H9 (cell line): Measurements from ENCODE around the gene ARMC10. TPM values are rescaled to one million over a fixed set of nuclear protein-coding genes. Genes with fewer than 3 reads are reported as not detected.

Experiments used
- DNase-seq: peaks from one replicate; pipeline ENCODE4 v3.0.0-alpha.2; 2017
- H2AFZ ChIP-seq: one replicate; pipeline ENCODE4 v1.6.1; 2013; ENCODE audit warnings: mild to moderate bottlenecking, low read length, control low read depth, moderate library complexity
- H2AK5ac ChIP-seq: 2 replicates; pipeline ENCODE4 v1.6.1; 2013; ENCODE audit warnings: low read length, control low read depth, mixed read lengths; ENCODE audit not compliant: insufficient read length
- H2BK120ac ChIP-seq: one replicate; pipeline ENCODE4 v1.6.1; 2013; ENCODE audit warnings: low read depth, mild to moderate bottlenecking, low read length, control low read depth, inconsistent platforms; ENCODE audit not compliant: poor library complexity, severe bottlenecking
- H2BK12ac ChIP-seq: 2 replicates; pipeline ENCODE4 v1.6.1; 2013; ENCODE audit warnings: low read length, control low read depth, mixed read lengths, low read depth; ENCODE audit not compliant: insufficient read length
- H2BK15ac ChIP-seq: 2 replicates; pipeline ENCODE4 v1.6.1; 2013; ENCODE audit warnings: low read depth, low read length, control low read depth
- H2BK20ac ChIP-seq: one replicate; pipeline ENCODE4 v1.6.1; 2013; ENCODE audit warnings: low read depth, mild to moderate bottlenecking, low read length, control low read depth, inconsistent platforms; ENCODE audit not compliant: poor library complexity, severe bottlenecking
- H2BK5ac ChIP-seq: 2 replicates; pipeline ENCODE4 v1.6.1; 2013; ENCODE audit warnings: low read length, control low read depth, mixed read lengths; ENCODE audit not compliant: insufficient read length
- H3K14ac ChIP-seq: 2 replicates; pipeline ENCODE4 v1.6.1; 2013; ENCODE audit warnings: low read length, control low read depth; ENCODE audit not compliant: insufficient read depth
- H3K18ac ChIP-seq: 2 replicates; pipeline ENCODE4 v1.6.1; 2013; ENCODE audit warnings: low read depth, mild to moderate bottlenecking, mixed read lengths, low read length, control low read depth; ENCODE audit not compliant: insufficient read length
- H3K23ac ChIP-seq: 2 replicates; pipeline ENCODE4 v1.6.1; 2013; ENCODE audit warnings: low read length, control low read depth, mixed read lengths, low read depth; ENCODE audit not compliant: insufficient read length
- H3K23me2 ChIP-seq: 2 replicates; pipeline ENCODE4 v1.6.1; 2013; ENCODE audit warnings: low read depth, mild to moderate bottlenecking, mixed read lengths, low read length, control low read depth; ENCODE audit not compliant: insufficient read length, poor library complexity, severe bottlenecking
- H3K27ac ChIP-seq: 2 replicates; pipeline ENCODE4 v1.5.1; 2013; ENCODE audit warnings: low read length, control low read depth, mixed read lengths, low read depth; ENCODE audit not compliant: insufficient read length
- H3K27me3 ChIP-seq: 2 replicates; pipeline ENCODE4 v1.6.1; 2013; ENCODE audit warnings: low read length, control low read depth, inconsistent platforms; ENCODE audit not compliant: insufficient read depth
- H3K4ac ChIP-seq: 2 replicates; pipeline ENCODE4 v1.6.1; 2013; ENCODE audit warnings: low read depth, mild to moderate bottlenecking, control low read depth, inconsistent platforms, low read length, moderate library complexity
- H3K4me1 ChIP-seq: 2 replicates; pipeline ENCODE4 v1.6.1; 2013; ENCODE audit warnings: low read length, control low read depth, inconsistent platforms; ENCODE audit not compliant: insufficient read depth
- H3K4me2 ChIP-seq: 2 replicates; pipeline ENCODE4 v1.6.1; 2013; ENCODE audit warnings: low read length, control low read depth, mixed read lengths; ENCODE audit not compliant: insufficient read length, insufficient read depth
- H3K56ac ChIP-seq: 2 replicates; pipeline ENCODE4 v1.6.1; 2013; ENCODE audit warnings: low read depth, mild to moderate bottlenecking, mixed read lengths, low read length, control low read depth; ENCODE audit not compliant: insufficient read length
- H3K79me1 ChIP-seq: 2 replicates; pipeline ENCODE4 v1.6.1; 2013; ENCODE audit warnings: low read depth, mild to moderate bottlenecking, moderate library complexity, low read length, control low read depth, inconsistent platforms; ENCODE audit not compliant: insufficient read depth, poor library complexity, severe bottlenecking
- H3K79me2 ChIP-seq: 2 replicates; pipeline ENCODE4 v1.6.1; 2013; ENCODE audit warnings: low read length, control low read depth, inconsistent platforms; ENCODE audit not compliant: insufficient read depth
- H3K9ac ChIP-seq: 2 replicates; pipeline ENCODE4 v1.6.1; 2013; ENCODE audit warnings: low read length, control low read depth, mixed read lengths; ENCODE audit not compliant: insufficient read length; ENCODE audit errors: extremely low read depth
- H3K9me3 ChIP-seq: one replicate; pipeline ENCODE4 v1.6.1; 2013; ENCODE audit warnings: low read depth, low read length, inconsistent platforms; ENCODE audit not compliant: control insufficient read depth
- H3T11ph ChIP-seq: one replicate; pipeline ENCODE4 v1.6.1; 2013; ENCODE audit warnings: mild to moderate bottlenecking, low read length, control low read depth, inconsistent platforms
- H4K20me1 ChIP-seq: one replicate; pipeline ENCODE4 v1.6.1; 2013; ENCODE audit not compliant: control insufficient read depth, insufficient read length, insufficient read depth
- H4K5ac ChIP-seq: 2 replicates; pipeline ENCODE4 v1.6.1; 2013; ENCODE audit warnings: low read depth, mild to moderate bottlenecking, mixed read lengths, low read length, control low read depth; ENCODE audit not compliant: insufficient read length
- H4K8ac ChIP-seq: replicated peaks from 2 replicates; pipeline ENCODE4 v1.6.1; 2013; ENCODE audit warnings: low read length, control low read depth, mixed read lengths, low read depth; ENCODE audit not compliant: insufficient read length
- H4K91ac ChIP-seq: 2 replicates; pipeline ENCODE4 v1.6.1; 2013; ENCODE audit warnings: low read depth, mild to moderate bottlenecking, moderate library complexity, mixed read lengths, low read length, control low read depth; ENCODE audit not compliant: insufficient read length
- H3K27ac Mint-ChIP-seq, 3 experiments: 2 replicates in 2 of 3; 3 replicates in 1 of 3; pipeline ENCODE4 v1.8.0; 2020 to 2021; ENCODE audit warnings: mixed read lengths in 3 of 3, mild to moderate bottlenecking in 1 of 3, moderate library complexity in 1 of 3
- H3K27me3 Mint-ChIP-seq: 2 replicates; pipeline ENCODE4 v1.8.0; 2021; ENCODE audit warnings: low read depth, mild to moderate bottlenecking, moderate library complexity, mixed read lengths
- H3K36me3 Mint-ChIP-seq, 3 experiments: 2 replicates in 2 of 3; 3 replicates in 1 of 3; pipeline ENCODE4 v1.8.0; 2020 to 2021; ENCODE audit warnings: low read depth in 3 of 3, mixed read lengths in 3 of 3; ENCODE audit not compliant: insufficient read depth in 1 of 3
- H3K4me1 Mint-ChIP-seq, 2 experiments: 2 replicates each; pipeline ENCODE4 v1.8.0; 2020; ENCODE audit warnings: mixed read lengths in 2 of 2
- H3K4me3 Mint-ChIP-seq, 2 experiments: 2 replicates in 1 of 2; 3 replicates in 1 of 2; pipeline ENCODE4 v1.8.0; 2020 to 2021; ENCODE audit warnings: mild to moderate bottlenecking in 2 of 2, mixed read lengths in 2 of 2, moderate library complexity in 1 of 2
- H3K9me3 Mint-ChIP-seq, 2 experiments: 2 replicates in 1 of 2; 3 replicates in 1 of 2; pipeline ENCODE4 v1.8.0; 2020; ENCODE audit warnings: mild to moderate bottlenecking in 2 of 2, mixed read lengths in 2 of 2, moderate library complexity in 1 of 2
- CTCF ChIP-seq: fragments of 200-600 bp; sonication (generic); conservative IDR thresholded peaks from 3 replicates; pipeline ENCODE4 v1.8.0; 2021; ENCODE audit warnings: antibody characterized with exemption, mild to moderate bottlenecking
- WGBS: extraction: QIAGEN DNeasy Blood & Tissue Kit; methylation state at CpG from one replicate; pipeline ENCODE4 v1.1.7; 2013; ENCODE audit warnings: missing lambda C conversion rate, low lambda C conversion rate, mixed read lengths; ENCODE audit not compliant: insufficient read length; ENCODE audit errors: extremely low coverage; 5-methylcytosine and 5-hydroxymethylcytosine counted together
- long read RNA-seq: library from polyadenylated mRNA; unstranded; transcript quantifications from one replicate; pipeline ENCODE4 v2.0.0, GENCODE V29; 2020
- total RNA-seq: library from RNA; stranded (reverse); gene quantifications from 2 replicates; pipeline ENCODE4 v1.2.1, GENCODE V29; 2021

ARMC10 gene
- total RNA-seq: 40.2 and 46.8 TPM in 2 replicates
- long read RNA-seq, partial matches to known transcripts: 0 of 5 reads
- long read RNA-seq, other reads (novel, unspliced or antisense): 4 of 5 reads

- Mint-ChIP-seq H3K27ac (peak within 1 kb of the TSS; percentile 88 to 97 (median 95)), H3K4me3 (peak within 1 kb of the TSS; percentile 93 to 97), H3K27me3 (no peaks in the 10 kb centered on the region), H3K4me1 (peaks cover 16 to 25% of the 10 kb centered on the region in 2 experiments), H3K36me3 (peaks cover 10 to 18% (median 13%) of the 10 kb centered on the region in 3 experiments; a peak in 6 of 7 replicates), H3K9me3 (peaks cover 3% of the 10 kb centered on the region in 2 experiments; a peak in 2 of 5 replicates)
- Histone ChIP-seq H3K14ac (peak within 1 kb of the TSS; percentile 9; the same call in 1 of the 2 replicates), H3K79me2 (peaks cover 3% of the 10 kb centered on the region; the same call in 1 of the 2 replicates), H3K56ac (no peak within 1 kb of the TSS), H2BK15ac (no peak within 1 kb of the TSS), H3K23ac (no peak within 1 kb of the TSS), H3K23me2 (peaks cover 13% of the 10 kb centered on the region), H3T11ph (no peak within 1 kb of the TSS), H2BK120ac (no peak within 1 kb of the TSS), H2AK5ac (no peak within 1 kb of the TSS), H3K9me3 (no peaks in the 10 kb centered on the region), H4K91ac (no peak within 1 kb of the TSS), H2BK5ac (no peak within 1 kb of the TSS), H3K27me3 (no peaks in the 10 kb centered on the region), H3K4me1 (no peaks in the 10 kb centered on the region), H4K20me1 (no peaks in the 10 kb centered on the region), H4K8ac (no peak within 1 kb of the TSS), H2BK20ac (no peak within 1 kb of the TSS), H2AFZ (peak within 1 kb of the TSS; percentile 88), H3K18ac (peak within 1 kb of the TSS; percentile 27), H4K5ac (no peak within 1 kb of the TSS), H3K79me1 (no peaks in the 10 kb centered on the region), H2BK12ac (no peak within 1 kb of the TSS), H3K4me2 (peak within 1 kb of the TSS; percentile 86), H3K4ac (no peak within 1 kb of the TSS), H3K9ac (peak within 1 kb of the TSS; percentile 74), H3K27ac (no peak within 1 kb of the TSS)
- peak; percentile 93 for DNase-seq
- TF ChIP-seq CTCF: no peak; the same call in 2 of the 3 replicates
- WGBS: no CpG with 5 or more reads among the region's 83 CpGs
Measured at GRCh38 chr7:103074519-103075336, at the start of gene ARMC10, which contains the start of gene FBXL13. Gene ARMC10, plus strand, starts transcription at chr7:103075140. Its CDS starts 133 bp downstream, at chr7:103075273. Gene FBXL13, minus strand, starts transcription at chr7:103074796.
